ENCODE data around the gene RPS15. TPM values are rescaled to one million over a fixed set of nuclear protein-coding genes. Genes with fewer than 3 reads are reported as not detected.

RPS15 gene
- total RNA-seq, 1 donor from 2014 or later, result 3,178 TPM

GRCh38 chr19:1412323-1412923, 25.8 kb upstream of the RPS15 start:
- H3K4me3 ChIP-seq (ENCODE audit: low read depth, low read length), result no peak overlapping the region
- peaks cover 1% of the 10 kb centered on the region for H3K36me3 ChIP-seq (ENCODE audit: control insufficient read depth, insufficient read depth, low read length)
- DNase-seq (ENCODE audit: low read depth), result no peak
- H3K27me3 ChIP-seq (ENCODE audit: control insufficient read depth, insufficient read depth, low read length), result no peaks in the 10 kb centered on the region
- TF ChIP-seq CTCF (IDR thresholded peaks at IDR 0.05; ENCODE audit: insufficient read depth, low read length, poor library complexity, severe bottlenecking), result no peak

DNA sequence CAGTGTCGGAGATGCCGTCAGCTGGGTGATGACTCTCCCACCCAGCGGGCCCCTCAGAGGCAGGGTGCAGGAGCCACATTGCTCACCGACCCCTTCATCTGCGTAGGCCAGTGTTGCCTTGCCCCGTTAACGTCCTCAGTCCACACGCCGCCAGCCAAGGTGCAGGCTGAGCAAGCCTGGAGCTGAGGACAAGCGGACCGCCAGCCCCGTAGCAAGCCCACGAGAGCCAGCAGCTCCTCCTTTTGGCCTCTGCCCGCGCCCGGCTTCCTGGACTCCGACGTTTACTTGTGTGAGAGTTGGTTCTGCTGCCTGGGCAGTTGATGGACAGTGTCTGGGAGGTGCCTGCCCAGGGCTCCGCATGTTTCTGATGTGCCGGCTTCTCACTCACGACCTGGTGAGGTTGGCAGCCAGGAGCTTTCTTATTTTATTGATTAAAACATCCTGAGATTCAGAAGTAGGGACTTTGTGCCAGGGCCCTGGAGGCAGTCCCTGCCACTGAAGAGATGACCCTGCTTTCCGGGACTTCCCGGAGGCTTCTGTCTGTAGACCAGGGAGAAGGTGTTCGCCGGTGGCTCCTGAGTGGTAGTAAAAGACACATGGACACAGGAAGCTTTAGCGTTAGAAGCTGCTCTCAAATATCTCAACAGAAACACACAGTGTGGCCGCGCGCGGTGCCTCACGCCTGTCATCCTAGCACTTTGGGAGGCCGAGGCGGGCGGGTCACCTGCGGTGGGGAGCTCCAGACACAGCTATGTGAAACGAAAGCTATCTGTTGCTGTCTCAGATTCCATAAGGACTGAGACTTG, 25.0 kb upstream of the RPS15 start:
- Histone ChIP-seq H3K27me3 (ENCODE audit: control insufficient read depth, insufficient read depth, low read length) (no peaks in the 10 kb centered on the region), H3K36me3 (ENCODE audit: control insufficient read depth, insufficient read depth, low read length) (peaks cover 4% of the 10 kb centered on the region), H3K4me3 (ENCODE audit: low read depth, low read length) (no peak overlapping the region)
- TF ChIP-seq CTCF (IDR thresholded peaks at IDR 0.05; ENCODE audit: insufficient read depth, low read length, poor library complexity, severe bottlenecking), result no peak
- DNase-seq (ENCODE audit: low read depth), result no peak

- DNase-seq (ENCODE audit: low read depth), result no peak
- peaks cover 6% of the 10 kb centered on the region for H3K36me3 ChIP-seq (ENCODE audit: control insufficient read depth, insufficient read depth, low read length)
- H3K4me3 ChIP-seq (ENCODE audit: low read depth, low read length), result no peak overlapping the region
- TF ChIP-seq CTCF (IDR thresholded peaks at IDR 0.05; ENCODE audit: insufficient read depth, low read length, poor library complexity, severe bottlenecking), result no peak
- H3K27me3 ChIP-seq (ENCODE audit: control insufficient read depth, insufficient read depth, low read length), result no peaks in the 10 kb centered on the region
Observed at GRCh38 chr19:1416014-1416841, 22.0 kb upstream of the RPS15 start.

DNA sequence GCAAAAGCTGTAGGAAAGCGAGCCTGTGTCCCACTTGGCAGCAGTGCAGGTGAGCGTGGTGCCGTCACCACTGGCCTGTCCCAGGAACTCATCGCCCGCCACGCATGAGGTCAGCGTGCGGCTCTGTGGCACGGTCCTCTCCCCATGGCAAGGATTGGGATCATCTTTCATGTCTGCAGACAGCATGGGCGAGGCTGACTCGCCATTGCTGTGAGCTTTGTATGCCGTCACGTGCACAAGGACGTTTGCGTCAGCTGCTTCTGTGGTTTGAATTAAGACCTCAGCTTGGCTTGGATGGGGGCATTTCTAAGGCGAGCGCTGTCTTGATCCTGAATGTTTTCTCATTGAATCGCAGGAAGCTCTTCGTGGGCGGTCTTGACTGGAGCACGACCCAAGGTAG, 21.1 kb upstream of the RPS15 start:
- no peak for DNase-seq (ENCODE audit: low read depth)
- TF ChIP-seq CTCF (IDR thresholded peaks at IDR 0.05; ENCODE audit: insufficient read depth, low read length, poor library complexity, severe bottlenecking), result no peak

GRCh38 chr19:1417681-1418495, 20.3 kb upstream of the RPS15 start:
- Histone ChIP-seq H3K36me3 (ENCODE audit: control insufficient read depth, insufficient read depth, low read length) (peaks cover 9% of the 10 kb centered on the region), H3K27me3 (ENCODE audit: control insufficient read depth, insufficient read depth, low read length) (no peaks in the 10 kb centered on the region), H3K4me3 (ENCODE audit: low read depth, low read length) (no peak overlapping the region)
- no peak for DNase-seq (ENCODE audit: low read depth)
- no peak for TF ChIP-seq CTCF (IDR thresholded peaks at IDR 0.05; ENCODE audit: insufficient read depth, low read length, poor library complexity, severe bottlenecking)

More for the DNA sequence above, 21.1 kb upstream of the RPS15 start:
- Histone ChIP-seq H3K27me3 (ENCODE audit: control insufficient read depth, insufficient read depth, low read length) (no peaks in the 10 kb centered on the region), H3K36me3 (ENCODE audit: control insufficient read depth, insufficient read depth, low read length) (peaks cover 9% of the 10 kb centered on the region), H3K4me3 (ENCODE audit: low read depth, low read length) (no peak overlapping the region)

All from kidney epithelial cell (primary cell).